Glomerular endothelial cell (primary cell): ENCODE results near the gene PPAT. TPM values are rescaled to one million over a fixed set of nuclear protein-coding genes. Genes with fewer than 3 reads are reported as not detected.
"Not testable (repeated sequence)": the region's sequence is repeated elsewhere in the genome, so short reads cannot be mapped to it uniquely, and the experiment has no call there.

Source experiments
- DNase-seq: peaks from one replicate; pipeline ENCODE4 v3.0.0-alpha.2; 2011; ENCODE audit warnings: low read depth, low spot score; ENCODE audit errors: extremely low read depth
- total RNA-seq: library from RNA; depleted of rRNA; stranded (reverse); fragments of >200 nt; gene quantifications from 2 replicates; pipeline ENCODE4 v1.2.3, GENCODE V29; 2015

The PPAT gene
- 7.7 and 9.5 TPM in 2 replicates for total RNA-seq

DNA sequence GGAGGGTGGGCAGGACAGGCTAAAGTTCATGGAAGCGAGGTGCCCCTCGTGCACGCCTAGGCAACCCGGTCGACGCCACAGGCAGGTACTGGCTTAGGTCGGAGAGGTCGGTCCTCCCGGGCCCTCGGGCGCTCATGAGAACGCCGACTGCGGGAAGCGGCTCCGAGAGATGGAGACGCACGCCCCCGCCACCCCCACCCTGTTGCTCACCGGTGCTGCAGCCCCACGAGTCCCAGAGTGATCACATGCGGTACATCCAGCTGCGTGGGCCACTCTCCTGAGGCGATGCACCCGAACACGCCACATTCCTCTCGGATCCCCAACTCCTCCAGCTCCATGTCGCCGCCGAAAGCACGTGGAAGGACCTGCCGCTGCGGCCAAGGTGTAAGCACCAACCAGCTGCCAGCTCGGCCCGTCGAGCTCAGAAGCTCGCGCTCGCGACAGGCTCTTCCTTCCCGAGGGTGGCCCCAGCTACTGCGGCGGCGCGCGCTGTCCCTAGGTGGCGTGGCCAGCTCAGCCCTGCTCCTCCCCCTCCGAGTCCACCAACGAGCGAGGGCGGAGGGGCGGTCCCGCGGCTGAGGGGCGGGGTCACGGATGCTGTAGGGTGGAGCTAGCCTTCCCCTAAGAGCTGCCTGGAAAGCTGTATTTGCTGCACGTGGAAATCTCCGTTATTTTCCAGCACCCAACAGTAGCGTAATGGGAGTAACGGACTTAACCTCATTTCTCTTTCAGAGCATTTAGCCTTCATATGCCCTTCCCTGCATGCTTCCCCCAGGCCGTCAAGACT is at the start of gene PPAT:
PPAT (minus strand) TSS at position 476 of the 787 bp plus-strand sequence; CDS start at position 338, 138 bp downstream.
- DNase-seq, result no peak

DNA sequence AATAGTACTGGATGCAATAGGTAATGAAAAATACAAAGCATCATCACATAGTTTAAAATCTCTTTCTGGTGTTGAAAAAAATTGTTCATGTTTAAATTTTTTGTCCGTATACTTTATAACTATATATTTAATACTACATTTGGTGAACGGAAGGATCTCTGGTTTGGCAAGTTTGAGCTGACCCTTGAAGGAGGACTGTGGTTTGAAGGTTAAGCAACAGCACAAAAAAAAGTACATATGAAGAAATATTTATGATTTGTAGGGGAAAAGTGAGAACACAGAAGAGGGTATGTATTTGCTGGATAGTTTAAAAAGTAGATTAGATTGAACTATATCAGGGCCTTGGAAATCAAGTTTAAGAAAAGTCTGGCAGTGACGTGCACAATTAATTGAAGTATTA is 45.3 kb upstream of the PPAT start:
- no peak for DNase-seq

DNA sequence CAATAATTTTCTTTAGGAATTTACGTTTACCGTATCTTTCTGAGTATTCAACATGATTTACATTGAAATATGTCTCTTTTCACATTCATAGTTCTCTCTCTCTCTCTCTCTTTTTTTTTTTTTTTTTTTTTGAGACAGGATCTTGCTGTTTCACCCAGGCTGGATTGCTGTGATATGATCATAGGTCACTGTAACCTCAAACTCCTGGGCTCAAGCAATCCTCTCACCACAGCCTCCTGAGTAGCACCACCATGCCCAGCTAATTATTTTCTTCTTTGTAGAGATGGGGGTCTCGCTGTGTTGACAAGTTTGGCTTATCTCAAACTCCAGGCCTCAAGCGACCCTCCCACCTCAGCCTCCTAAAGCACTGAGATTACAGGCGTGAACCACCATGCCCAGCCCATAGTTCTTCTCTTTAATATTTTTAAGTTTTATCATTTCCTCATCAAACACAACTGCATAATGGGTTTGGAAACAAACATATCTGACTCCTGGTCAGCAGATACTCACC is 41.8 kb upstream of the PPAT start:
- no peak for DNase-seq

DNA sequence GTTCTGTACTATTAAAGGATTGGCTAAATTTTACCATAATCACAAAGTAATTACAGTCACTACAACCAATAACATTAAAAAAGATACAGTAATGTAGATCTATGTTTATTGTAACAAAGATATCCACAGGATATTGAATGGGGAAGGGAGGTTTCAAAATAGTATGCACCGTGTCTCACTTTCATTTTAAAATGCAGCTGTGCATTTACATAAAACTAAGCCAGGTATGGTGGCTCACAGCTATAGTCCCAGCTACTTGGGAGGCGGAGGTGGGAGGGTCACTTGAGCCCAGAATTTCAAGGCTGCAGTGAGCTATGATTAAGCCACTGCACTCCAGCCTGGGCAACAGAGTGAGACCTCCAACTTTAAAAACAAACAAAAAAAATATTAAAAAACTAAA is 40.5 kb upstream of the PPAT start:
- no peak for DNase-seq

DNA sequence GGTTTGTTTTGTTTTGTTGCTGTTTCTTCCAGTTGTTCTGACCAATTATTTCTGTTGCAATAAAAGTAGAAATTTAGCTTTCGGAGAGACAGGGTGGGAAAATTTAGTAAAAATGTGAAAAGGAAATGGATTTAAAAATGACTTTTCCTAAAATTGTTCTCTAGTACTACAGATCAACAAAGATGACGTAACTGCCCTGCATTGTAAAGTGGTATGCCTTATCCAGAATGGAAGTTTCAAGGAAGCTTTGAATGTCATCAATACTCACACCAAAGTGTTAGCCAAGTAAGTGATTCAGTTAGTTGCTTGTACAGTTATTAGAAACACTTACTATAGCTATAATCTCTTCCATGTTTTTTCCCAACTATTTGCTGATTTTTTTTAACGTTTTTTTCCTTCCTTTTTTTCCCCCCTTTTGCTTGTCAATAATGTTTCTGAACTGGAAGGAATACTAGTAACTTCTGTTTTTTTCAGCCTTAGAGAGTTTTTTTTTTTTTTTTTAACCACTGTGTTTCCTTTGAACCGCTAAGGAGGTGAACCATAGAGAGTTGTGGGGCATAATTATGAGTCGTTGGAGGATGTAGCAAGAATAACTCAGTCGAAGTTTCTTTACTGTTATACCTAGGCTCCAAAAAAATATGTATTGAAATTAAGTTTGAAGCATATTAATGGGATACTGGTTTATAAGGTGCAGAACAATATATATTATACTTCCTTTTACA is 34.2 kb upstream of the PPAT start:
- no peak for DNase-seq

DNA sequence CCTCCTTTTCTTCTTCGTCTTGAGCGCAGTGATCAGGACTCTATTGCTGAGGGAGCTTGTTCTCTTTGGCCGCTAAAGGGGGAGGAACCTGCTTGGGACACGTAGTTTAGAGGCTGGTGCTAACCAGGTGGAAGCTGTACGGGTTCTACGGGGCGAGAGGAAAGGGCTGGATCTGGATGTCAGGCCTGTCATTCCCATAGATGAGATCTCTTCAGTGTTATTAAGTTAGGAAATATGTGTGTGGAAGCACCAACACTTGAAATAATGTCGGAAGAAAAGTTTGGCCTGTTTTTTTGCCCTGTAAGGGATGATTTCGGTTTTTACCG is 32.6 kb upstream of the PPAT start:
- DNase-seq, result no peak

DNA sequence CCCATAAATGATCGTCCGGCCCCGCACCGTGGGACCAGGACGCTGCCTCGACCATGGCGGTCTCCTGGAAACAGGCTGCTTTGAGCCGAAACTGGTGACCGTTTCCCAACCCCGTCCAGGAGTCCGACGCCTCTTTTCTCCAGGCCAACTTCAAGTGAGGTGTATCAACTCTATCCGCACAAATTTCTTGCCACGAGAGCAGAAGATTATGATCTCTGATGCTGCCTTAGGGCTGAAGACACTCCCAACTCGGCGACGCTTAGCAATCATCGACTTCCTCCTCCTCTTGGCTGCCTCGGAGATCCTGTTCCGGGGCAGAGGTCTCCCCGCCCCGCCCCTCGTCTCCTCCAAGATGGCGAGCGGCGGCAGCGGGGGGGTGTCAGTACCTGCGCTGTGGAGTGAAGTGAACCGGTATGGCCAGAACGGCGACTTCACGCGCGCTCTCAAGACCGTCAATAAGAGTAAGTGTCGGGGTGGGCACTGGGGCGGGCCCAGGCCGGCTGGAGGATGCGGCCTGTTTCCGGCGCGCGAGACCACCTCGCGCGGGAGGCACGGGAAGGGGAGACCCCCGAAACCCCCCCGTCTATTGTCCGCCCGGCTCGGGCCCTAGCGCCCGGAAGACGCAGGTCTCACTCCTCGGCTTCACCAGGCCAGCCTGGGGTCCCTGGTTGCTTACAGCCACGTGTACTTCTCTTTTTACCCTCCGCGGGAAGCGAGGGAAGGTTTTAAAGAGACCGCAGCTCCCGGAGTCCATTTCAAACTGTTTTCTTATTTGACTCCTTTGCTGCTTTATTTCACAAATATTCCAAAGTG is 32.1 kb upstream of the PPAT start, which contains the start of gene SRP72:
SRP72 (plus strand) TSS at position 334 of the 813 bp plus-strand sequence; CDS start at position 353, 19 bp downstream.
- DNase-seq, result peak; percentile 45

DNA sequence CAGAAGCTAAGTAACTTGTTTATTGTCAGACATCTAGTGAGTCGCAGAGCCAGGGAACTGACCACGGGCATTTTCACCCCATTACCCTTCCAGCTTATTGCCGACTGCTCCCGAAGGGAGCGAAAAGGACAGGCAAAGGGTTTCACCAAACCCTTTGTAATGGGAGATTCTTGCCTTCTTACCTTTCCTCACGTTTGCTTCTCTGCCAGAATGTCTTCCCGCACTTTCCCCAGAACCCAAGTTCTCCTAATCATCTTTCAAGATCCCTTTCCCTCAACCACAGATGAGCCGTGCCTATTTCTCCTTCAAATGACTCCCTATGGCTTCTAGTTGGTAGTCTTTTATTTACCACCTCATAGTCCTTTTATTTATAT is 31.5 kb upstream of the PPAT start:
- DNase-seq, result no peak

DNA sequence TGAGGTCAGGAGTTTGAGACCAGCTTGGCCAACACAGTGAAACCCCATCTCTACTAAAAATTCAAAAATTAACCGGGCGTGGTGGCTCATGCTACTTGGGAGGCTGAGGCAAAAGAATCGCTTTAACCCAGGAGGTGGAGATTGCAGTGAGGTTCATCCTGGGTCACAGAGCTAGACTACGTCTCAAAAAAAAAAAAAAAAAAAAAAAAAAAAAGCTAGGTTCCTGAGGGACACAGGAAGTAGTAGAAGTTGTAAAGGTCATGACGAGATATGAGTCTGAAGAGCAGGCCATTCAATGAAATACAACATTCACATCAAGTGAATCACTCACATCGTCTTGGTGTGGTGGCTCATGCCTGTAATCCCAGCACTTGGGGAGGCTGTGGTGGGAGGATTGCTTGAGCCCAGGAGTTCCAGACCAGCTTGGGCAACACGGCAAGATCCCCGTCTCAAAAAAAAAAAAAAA is 30.9 kb upstream of the PPAT start:
- not testable (repeated sequence) for DNase-seq

DNA sequence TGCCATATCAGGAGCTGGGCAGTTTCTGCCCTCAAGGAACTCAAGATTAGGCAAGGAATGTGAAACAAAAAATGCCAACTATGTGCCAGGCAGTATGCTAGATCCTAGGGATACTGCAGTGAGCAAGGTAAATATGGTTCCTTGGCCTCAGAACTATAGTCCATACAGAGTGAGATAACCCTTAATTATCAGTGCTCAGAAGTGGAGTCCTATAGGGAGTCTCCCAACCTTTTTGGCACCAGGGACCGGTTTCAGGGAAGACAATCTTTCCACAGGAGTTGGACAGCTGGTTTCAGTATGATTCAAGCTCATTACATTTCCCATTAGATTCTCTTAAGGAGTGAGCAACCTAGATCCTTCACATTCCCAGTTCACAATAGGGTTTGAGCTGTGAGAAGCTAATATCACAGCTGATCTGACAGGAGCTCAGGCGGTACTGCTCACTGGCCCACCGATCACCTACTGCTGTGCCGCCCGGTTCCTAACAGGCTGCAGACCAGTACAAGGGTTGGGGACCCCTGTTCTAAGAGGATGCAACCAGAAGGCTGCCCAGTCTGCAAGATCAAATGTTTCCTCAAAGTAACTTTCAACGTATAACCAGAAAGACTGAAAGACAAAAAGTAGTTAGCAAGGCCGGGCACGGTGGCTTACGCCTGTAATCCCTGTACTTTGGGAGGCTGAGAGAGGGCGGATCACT is 30.3 kb upstream of the PPAT start:
- no peak for DNase-seq

DNA sequence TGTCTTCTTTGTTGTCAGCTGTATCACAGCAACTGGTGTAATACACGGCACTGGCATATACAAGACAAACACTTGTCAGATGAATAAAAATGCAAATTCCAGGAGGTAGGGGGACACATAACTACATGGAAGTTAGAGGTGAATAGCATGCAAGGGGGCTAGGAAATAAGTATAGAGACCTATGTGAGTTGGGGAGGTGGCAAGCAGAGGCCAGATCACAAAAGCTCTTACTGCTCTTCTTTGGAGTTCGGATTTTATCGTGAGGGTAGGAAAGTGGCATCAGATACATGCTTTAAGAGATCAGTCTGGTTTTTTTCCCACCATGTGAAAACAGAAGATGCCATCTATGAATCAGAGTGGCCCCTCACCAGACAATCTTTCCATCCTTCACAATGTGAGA is 29.2 kb upstream of the PPAT start:
- no peak for DNase-seq

DNA sequence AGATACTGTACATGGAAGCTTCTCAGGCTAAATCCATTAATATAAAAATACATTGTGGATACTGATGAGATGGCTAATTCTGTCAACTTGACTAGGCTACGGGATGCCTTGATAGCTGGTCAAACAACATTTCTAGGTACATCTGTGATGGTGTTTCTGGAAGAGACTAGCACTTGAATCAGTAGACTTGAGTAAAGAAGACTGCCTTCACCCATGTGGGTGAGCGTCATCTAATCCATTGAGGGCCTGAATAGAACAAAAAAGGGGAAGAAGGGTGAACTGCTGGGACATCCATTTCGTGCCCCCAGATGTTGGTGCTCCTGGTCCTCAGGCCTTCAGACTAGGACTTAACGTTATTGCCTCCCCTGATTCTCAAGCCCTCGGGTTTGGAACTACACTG is 28.3 kb upstream of the PPAT start:
- DNase-seq, result no peak

DNA sequence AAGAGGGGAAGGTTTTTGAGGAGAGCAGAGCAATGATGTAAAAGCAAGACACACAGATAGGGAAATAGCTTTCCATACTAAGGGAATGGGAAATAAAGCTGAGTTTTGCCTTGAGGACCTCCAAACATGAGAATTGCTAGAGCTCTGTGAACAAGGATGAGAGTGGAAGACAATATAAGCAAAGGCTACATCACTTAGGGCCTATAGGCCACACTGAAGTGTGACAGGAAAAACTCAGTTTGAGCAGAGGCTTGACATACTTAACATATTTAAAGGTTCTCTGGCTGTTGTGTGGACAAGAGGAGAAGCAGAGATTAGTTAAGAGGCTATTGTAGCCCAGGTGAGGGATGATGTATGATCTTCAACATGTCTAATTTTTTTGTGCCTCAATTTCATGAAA is 26.7 kb upstream of the PPAT start:
- no peak for DNase-seq

DNA sequence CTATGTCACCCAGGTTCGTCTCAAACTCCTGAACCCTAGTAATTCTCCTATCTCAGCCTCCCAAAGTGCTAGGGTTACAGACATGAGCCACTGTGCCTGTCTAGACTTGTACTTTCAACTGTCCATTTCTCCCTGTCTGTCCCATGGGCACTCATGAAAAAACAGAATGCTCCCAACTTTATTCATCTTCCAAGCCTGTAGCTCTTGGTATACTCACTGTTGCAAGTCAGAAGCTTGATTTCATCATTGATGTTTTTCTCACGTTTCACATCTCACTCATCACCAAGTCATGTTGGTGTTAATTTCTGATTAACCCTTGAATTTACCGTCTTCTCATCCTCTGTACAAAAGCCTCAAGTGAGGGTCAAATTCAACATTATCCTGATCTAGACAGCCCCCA is 24.7 kb upstream of the PPAT start:
- no peak for DNase-seq

DNA sequence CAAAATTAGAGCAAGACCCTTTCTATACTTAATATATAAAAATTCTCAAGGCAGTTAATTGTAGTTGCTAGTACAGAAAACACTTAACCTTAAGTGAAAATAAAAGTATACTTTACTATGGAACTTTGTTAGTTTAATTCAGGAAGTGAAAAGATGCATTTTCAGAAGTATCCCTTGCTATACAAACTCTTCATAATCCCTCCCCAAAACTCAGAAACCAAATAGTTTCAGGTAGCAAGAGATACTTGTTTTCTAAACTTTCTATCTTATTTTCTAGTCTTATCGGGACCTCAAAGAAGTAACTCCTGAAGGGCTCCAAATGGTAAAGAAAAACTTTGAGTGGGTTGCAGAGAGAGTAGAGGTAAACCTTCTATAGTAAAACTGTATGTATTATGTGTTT is 14.9 kb upstream of the PPAT start:
- DNase-seq, result no peak

DNA sequence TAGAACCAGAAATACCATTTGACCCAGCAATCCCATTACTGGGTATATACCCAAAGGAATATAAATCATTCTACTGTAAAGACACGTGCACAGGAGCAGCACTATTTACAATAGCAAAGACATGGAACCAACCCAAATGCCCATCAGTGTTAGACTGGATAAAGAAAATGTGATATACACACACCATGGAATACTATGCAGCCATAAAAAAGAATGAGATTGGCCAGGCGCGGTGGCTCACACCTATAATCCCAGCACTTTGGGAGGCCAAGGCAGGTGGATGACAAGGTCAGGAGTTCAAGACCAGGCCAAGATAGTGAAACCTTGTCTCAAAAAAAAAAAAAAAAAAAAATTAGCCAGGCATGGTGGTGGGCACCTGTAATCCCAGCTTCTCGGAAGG is 14.1 kb upstream of the PPAT start:
- DNase-seq, result not testable (repeated sequence)

DNA sequence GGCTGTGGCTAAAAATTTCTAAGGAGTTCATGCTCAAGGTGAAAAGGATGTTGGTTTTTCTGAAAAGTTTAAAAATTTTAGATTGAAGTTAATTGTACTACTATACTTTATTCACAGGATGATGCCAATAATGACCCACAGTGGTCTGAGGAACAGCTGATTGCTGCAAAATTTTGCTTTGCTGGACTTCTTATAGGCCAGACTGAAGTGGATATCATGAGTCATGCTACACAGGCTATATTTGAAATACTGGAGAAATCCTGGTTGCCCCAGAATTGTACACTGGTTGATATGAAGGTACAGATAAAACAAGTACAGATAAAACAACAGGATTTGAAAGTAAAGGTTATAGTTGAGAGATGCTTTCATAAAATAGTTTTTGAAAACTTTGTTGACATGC is 12.9 kb upstream of the PPAT start:
- DNase-seq, result no peak

DNA sequence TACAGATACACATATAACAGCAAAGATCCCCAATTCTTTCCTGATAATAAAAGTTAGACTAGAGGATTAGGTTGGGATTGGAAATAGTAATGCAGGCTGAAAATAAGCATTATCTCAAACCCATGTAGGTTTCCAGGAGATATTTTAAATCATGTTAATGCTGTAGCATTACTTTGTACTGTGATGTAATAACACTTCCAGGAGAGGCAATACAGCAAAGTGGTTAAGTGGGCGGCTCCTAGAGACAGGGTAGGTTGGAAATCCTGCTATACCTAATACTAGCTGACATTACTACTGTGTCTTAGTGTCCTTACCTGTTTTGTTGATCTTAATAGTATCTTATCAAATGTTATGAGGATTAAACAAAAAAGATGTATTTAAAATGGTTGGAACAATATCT is 10.3 kb upstream of the PPAT start:
- no peak for DNase-seq

DNA sequence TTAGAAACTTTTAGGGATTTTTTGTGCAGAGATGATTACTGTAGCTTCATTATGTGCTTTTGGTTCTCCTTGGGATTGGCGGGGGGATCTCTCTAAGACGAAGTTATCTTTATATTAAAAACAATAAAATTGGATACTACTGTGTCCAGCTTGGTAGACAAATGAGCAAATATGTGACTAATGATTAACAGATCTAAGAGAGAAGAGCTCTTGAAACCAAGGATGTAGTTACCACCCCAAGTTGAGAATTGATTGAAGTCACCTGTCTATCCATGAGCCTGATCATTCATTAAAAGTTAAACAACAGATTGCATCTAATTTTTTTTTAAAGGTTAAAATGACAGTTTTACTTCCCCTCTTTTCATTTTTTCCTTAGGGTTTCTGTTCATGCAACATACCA is 9.3 kb upstream of the PPAT start:
- DNase-seq, result no peak

DNA sequence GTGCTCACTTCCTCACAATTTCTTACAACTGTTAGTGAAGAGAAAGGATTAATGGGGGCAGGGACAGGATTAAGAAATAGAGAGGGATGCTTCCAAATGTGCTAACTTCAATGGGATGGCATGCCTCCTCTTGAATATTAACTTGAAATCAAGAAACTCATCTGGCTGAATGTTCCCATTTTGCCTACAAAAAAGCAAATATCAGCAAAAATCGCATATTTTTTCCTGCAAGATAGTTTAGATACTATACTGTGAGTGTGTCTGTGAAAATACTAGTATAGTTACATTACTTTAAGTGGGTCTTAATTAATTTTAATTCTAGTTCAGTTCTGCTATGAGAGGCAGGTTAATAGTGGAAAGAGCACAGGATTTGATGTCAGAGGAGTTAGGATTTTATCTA is 5.6 kb upstream of the PPAT start:
- no peak for DNase-seq

DNA sequence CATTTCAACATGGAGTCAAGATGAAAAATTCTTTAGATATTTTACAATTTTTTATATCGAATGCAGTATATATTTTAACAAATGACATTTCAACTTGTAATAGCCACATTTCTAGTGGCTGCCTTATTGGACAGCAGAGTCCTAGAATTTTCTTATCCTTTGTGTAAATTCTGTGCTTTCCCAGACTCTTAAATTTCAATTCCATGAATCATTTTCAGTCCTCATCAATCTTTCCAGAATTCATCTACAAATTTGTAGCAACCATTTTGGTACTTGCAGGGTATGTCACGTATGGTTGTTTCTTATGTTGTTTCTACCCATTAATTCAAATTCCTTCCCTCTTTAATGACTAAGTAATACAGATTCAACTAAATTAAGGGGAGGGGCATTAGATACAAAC is 3.4 kb upstream of the PPAT start:
- DNase-seq, result no peak
